ENCODE data around the gene DDX10. TPM values are rescaled to one million over a fixed set of nuclear protein-coding genes. Genes with fewer than 3 reads are reported as not detected.
"Not testable (repeated sequence)": the region's sequence is repeated elsewhere in the genome, so short reads cannot be mapped to it uniquely, and the experiment has no call there.

DDX10 gene
- total RNA-seq, 1 donor: 15.7 TPM

DNA sequence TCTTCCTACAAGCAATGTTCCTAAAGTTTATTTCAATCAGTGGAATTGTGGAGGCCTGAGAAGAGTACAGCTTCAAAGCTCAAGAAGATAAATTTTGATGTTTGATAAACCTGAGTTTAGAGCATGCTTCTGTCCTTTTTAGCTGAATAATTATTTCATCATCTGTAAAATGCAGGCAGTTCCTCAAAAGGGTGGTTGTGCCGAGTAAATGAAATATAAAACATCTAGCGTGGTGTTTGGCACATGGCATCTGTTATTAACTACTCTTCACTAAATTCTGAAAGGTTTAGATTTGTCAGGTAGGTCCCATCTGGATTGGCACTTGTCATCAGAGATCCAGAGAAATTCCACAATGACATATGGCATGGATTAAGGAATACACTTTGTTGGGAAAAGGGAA, 155.1 kb downstream of the DDX10 start:
- H3K4me3 ChIP-seq (ENCODE audit: low read depth, low read length): no peak overlapping the region
- no peak for DNase-seq (ENCODE audit: low read depth)
- TF ChIP-seq, protein P1, sequence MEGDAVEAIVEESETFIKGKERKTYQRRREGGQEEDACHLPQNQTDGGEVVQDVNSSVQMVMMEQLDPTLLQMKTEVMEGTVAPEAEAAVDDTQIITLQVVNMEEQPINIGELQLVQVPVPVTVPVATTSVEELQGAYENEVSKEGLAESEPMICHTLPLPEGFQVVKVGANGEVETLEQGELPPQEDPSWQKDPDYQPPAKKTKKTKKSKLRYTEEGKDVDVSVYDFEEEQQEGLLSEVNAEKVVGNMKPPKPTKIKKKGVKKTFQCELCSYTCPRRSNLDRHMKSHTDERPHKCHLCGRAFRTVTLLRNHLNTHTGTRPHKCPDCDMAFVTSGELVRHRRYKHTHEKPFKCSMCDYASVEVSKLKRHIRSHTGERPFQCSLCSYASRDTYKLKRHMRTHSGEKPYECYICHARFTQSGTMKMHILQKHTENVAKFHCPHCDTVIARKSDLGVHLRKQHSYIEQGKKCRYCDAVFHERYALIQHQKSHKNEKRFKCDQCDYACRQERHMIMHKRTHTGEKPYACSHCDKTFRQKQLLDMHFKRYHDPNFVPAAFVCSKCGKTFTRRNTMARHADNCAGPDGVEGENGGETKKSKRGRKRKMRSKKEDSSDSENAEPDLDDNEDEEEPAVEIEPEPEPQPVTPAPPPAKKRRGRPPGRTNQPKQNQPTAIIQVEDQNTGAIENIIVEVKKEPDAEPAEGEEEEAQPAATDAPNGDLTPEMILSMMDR (IDR thresholded peaks at IDR 0.05; ENCODE audit: insufficient read depth, low read length): no peak

DNA sequence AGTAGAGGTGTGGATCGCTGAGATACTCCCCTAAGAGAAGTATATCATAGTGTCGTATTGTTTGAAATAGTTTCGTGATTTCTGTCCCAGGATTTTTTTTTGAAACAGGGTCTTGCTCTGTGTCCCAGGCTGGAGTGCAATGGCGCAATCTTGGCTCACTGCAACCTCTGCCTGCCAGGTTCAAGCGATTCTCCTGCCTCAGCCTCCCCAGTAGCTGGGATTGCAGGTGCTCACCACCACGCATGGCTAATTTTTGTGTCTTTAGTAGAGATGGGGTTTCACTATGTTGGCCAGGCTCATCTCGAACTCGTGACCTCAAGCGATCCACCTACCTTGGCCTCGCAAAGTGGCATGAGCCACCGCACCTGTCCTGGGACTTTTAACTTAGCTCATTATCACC, 159.1 kb downstream of the DDX10 start:
- not testable (repeated sequence) for H3K4me3 ChIP-seq (ENCODE audit: low read depth, low read length); DNase-seq (ENCODE audit: low read depth)

DNA sequence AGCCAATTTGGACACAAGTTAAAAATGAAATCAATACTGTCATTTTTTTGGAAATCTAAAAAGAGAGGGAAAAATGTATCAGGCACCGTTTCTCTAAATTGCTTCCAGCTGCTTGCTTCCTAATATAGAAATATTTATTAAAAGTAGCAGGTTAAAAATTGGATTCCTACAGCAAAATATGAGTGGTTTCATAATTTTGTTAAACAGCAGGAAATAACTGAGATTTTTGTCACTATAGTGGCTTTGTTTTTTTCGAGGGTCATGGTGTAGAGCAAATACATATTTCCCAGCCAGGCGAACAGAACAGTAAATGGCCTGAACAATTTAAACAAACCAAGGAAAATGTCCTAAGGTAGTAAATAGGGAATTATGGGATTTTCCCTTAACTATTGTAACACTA, 159.7 kb downstream of the DDX10 start:
- TF ChIP-seq, protein P1 (IDR thresholded peaks at IDR 0.05; ENCODE audit: insufficient read depth, low read length): no peak
- DNase-seq (ENCODE audit: low read depth): no peak
- H3K4me3 ChIP-seq (ENCODE audit: low read depth, low read length): no peak overlapping the region

DNA sequence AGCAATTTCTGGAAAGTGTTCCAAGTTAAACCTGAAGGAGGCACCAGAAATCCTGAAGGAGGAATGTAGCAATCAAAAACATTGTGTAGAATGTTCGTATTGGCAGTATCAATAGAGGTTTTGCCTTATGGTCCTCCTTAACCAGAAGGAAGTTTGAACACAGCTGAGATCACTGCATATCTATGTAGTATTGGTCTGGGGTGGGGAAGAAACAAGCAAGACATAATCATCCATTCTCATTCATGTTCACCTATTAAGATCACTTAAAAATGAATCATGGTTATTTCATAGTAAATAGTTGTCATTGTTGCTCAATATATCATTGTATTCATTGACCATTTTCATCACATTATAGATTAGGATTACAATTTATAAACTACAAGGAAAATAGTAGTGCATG, 160.5 kb downstream of the DDX10 start:
- TF ChIP-seq, protein P1 (IDR thresholded peaks at IDR 0.05; ENCODE audit: insufficient read depth, low read length): no peak
- DNase-seq (ENCODE audit: low read depth): no peak
- no peak overlapping the region for H3K4me3 ChIP-seq (ENCODE audit: low read depth, low read length)

DNA sequence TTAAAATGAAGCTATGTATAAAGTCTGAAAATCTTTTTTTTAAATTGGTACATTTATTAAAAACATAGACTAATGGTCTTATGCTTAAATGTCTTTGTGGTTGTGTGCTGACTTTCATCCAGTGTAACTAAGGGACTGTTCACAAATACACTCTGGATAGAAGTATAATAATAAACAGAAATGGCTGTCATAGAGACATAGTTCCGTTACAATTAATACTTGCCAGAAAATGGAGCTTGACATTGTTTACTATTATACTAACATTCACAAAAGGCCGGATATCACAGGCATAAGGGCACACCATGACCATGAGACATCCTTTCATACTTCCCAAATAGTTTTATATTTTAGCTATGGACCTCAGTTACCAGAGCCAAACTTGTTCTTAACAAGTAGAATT, 161.3 kb downstream of the DDX10 start:
- H3K4me3 ChIP-seq (ENCODE audit: low read depth, low read length): no peak overlapping the region
- TF ChIP-seq, protein P1 (IDR thresholded peaks at IDR 0.05; ENCODE audit: insufficient read depth, low read length): no peak
- no peak for DNase-seq (ENCODE audit: low read depth)

DNA sequence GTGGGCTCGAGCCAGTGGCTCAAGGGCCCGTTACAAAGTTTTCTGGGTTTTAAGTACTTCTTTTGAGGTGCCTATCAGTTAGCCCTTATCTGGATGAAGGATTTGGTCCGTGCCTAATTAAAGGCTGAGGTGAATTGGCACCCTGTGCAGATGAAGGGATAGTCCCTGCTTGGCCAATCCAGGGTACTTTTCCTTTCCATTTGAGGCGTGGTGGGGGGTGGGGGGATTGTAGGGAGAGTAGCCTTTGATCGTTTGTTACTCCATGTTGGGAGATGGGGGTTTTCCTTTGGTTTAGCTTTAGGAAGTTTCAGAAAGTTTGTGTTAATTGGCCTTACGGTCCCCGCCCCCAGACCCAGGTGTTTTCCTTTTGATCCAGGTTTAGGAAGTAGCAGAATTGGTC, 170.8 kb downstream of the DDX10 start:
- no peak for DNase-seq (ENCODE audit: low read depth)
- no peak overlapping the region for H3K4me3 ChIP-seq (ENCODE audit: low read depth, low read length)
- TF ChIP-seq, protein P1 (IDR thresholded peaks at IDR 0.05; ENCODE audit: insufficient read depth, low read length): no peak

DNA sequence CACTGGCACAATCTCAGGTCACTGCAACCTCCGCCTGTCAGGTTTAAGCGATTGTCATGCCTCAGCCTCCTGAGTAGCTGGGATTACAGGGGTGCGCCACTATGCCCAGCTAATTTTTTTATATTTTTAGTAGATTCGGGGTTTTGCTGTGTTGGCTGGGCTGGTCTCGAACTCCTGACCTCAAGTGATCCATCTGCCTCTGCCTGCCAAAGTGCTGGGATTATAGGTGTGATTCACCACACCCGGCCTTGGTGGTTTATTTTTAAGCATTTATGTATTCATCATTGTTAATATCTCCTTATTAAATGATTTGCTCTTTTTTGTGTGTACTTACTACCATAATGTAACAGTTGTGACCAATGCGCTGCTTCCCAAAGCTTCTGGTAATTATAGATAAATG, 171.7 kb downstream of the DDX10 start:
- TF ChIP-seq, protein P1 (IDR thresholded peaks at IDR 0.05; ENCODE audit: insufficient read depth, low read length): no peak
- DNase-seq (ENCODE audit: low read depth): no peak
- no peak overlapping the region for H3K4me3 ChIP-seq (ENCODE audit: low read depth, low read length)
